Measurements from ENCODE around the gene FMR1.

Gene FMR1

DNA sequence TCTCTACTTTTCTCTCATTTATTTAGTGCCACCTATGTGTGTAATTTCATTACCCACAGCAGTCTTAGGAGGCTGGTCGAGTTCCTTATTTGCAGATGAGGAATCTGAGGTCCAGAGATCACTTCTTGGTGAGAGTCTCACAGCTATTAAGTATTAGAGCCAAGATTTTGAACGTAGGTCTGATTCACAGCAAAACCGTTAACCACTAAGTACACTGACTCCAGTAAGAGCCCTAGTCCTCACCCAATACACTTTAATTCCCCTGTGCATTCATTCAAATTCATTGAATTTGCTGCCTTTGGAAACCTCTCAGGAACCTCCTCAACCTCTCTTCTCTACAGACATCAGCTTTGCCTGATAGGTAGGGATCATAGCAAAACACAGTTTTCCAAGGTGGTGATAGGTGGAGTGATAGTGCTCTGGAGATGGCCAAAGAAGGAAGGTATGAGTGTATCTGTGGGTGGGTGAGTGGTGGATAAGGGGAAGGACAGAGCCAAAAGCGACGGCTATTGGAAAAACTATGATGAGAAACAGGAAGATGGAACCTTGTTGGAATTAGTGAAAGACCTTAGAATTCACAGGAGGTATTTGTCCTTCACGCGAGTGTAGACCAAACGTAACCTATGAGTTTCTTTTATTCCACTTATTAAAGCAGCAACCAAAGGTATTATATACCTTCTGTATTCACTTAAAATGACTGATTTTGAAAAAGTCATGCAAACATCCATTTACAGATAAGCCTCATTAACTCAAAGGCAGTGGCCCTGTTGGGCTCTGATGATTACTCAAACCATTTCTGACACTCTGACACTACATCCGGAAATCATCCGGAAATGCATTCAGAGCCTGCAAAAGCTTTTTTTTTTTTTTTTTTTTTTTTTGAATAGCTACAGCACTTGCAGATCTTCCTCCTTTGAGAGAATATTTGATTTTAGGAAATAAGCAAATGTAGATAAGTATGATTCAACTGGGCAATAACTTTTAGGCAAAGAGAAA is 6.3 kb downstream of the FMR1 start:
- TF ChIP-seq, protein P1, sequence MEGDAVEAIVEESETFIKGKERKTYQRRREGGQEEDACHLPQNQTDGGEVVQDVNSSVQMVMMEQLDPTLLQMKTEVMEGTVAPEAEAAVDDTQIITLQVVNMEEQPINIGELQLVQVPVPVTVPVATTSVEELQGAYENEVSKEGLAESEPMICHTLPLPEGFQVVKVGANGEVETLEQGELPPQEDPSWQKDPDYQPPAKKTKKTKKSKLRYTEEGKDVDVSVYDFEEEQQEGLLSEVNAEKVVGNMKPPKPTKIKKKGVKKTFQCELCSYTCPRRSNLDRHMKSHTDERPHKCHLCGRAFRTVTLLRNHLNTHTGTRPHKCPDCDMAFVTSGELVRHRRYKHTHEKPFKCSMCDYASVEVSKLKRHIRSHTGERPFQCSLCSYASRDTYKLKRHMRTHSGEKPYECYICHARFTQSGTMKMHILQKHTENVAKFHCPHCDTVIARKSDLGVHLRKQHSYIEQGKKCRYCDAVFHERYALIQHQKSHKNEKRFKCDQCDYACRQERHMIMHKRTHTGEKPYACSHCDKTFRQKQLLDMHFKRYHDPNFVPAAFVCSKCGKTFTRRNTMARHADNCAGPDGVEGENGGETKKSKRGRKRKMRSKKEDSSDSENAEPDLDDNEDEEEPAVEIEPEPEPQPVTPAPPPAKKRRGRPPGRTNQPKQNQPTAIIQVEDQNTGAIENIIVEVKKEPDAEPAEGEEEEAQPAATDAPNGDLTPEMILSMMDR (IDR thresholded peaks at IDR 0.05): no peak
- H3K27ac Mint-ChIP-seq: no peak overlapping the region
- peaks cover 6% of the 10 kb centered on the region for H3K36me3 Mint-ChIP-seq (ENCODE audit: low read depth)
- H3K9me3 Mint-ChIP-seq: peaks cover 11% of the 10 kb centered on the region
- H3K27me3 Mint-ChIP-seq (ENCODE audit: low read depth, poor library complexity): no peaks in the 10 kb centered on the region
- no peak for DNase-seq
- peaks cover 60% of the 10 kb centered on the region for H3K4me1 Mint-ChIP-seq
- no peak overlapping the region for H3K4me3 Mint-ChIP-seq

DNA sequence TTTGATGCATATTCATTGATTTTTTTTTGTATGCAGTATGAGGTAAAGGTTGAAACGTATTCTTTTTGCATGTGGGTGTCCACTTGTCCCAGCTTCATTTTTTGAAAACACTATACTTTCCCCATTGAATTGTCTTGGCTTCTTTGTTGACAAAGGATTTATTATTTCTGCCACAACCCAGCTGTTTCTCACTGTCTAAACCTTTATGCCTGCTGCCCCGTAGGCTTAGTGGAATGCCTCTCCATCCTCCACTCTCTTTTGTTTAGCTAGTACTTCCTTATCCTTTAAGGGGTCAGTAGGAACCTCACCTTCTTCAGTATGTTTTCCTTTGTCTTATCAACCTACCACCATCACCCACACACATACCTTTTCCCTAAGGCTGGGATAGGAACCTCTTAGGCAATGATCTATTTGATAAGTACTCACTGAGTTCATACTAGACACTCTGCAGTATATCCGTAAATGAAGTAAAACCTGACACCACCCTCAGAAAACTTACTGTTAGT is 8.5 kb downstream of the FMR1 start:
- no peak overlapping the region for H3K27ac Mint-ChIP-seq
- no peak for DNase-seq

DNA sequence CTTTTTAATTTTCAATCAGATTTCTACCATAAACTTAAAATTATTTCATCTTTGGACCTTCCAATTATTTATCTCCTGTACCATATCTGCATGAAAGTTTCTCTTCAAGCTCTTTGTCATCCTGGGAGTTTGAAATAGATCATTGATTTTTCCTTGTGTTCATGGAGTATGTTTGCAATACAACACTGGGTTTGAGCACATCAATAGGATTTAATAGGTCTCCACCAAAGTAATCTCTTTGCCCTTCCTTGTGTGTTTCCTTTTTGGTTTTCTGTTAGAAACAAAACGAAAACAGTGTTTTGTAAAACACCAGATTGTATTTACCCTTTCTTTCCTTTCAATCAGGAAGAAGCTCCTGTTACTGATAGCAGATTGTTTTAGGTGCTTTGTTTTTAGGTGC is 11.9 kb downstream of the FMR1 start:
- no peak overlapping the region for H3K4me3 Mint-ChIP-seq
- H3K36me3 Mint-ChIP-seq (ENCODE audit: low read depth): peaks cover 27% of the 10 kb centered on the region
- H3K4me1 Mint-ChIP-seq: peaks cover 20% of the 10 kb centered on the region
- no peak for DNase-seq
- H3K9me3 Mint-ChIP-seq: peaks cover 10% of the 10 kb centered on the region
- H3K27ac Mint-ChIP-seq: no peak overlapping the region
- TF ChIP-seq, protein P1 (IDR thresholded peaks at IDR 0.05): no peak
- no peaks in the 10 kb centered on the region for H3K27me3 Mint-ChIP-seq (ENCODE audit: low read depth, poor library complexity)

More for the DNA sequence above, 8.5 kb downstream of the FMR1 start:
- TF ChIP-seq, protein P1 (IDR thresholded peaks at IDR 0.05): no peak
- H3K4me3 Mint-ChIP-seq: no peak overlapping the region
- H3K36me3 Mint-ChIP-seq (ENCODE audit: low read depth): peaks cover 11% of the 10 kb centered on the region
- H3K9me3 Mint-ChIP-seq: peaks cover 11% of the 10 kb centered on the region
- H3K27me3 Mint-ChIP-seq (ENCODE audit: low read depth, poor library complexity): no peaks in the 10 kb centered on the region
- H3K4me1 Mint-ChIP-seq: peaks cover 50% of the 10 kb centered on the region

DNA sequence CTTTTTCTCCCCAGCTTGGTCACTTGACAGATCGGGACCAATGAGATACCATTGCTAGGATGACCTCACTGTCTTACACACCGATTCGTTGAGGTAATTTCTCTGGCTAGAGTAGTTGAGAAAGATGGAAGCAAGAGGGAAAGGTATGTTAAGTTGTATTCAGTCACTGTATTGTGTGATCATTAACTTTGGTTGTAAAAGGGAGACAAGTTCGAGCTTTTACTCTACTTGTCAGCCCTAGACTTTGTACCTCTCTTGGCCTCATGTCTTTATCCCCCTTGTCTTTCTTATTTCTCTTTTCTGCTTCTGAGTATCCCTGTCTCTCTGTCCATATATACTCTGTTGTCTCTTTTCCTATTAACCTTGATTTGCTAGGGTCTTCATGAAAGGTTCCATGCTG is 15.5 kb downstream of the FMR1 start:
- H3K36me3 Mint-ChIP-seq (ENCODE audit: low read depth): peaks cover 42% of the 10 kb centered on the region
- H3K9me3 Mint-ChIP-seq: peaks cover 14% of the 10 kb centered on the region
- no peak for DNase-seq
- H3K27me3 Mint-ChIP-seq (ENCODE audit: low read depth, poor library complexity): no peaks in the 10 kb centered on the region
- H3K27ac Mint-ChIP-seq: no peak overlapping the region
- peaks cover 5% of the 10 kb centered on the region for H3K4me1 Mint-ChIP-seq
- TF ChIP-seq, protein P1 (IDR thresholded peaks at IDR 0.05): no peak
- H3K4me3 Mint-ChIP-seq: no peak overlapping the region

DNA sequence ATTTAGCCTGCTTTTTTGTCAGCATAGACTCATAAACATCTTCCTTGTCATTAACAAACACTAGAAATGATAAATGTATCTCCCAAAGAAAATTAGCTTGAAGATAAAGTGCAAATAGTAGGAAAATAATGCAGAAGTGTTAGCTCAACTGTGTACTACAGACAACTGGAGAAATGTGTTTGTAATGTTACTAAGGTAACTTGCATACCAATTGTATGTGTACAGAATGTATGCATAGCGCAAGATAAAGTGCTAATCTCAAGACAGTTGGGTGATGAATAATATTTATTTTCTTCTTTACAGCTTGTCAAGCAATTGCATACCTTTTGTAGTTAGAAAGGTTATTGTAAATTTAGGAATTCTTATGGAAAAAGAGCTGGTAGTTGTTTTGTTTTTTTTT is 22.1 kb downstream of the FMR1 start:
- DNase-seq: no peak
- no peaks in the 10 kb centered on the region for H3K4me1 Mint-ChIP-seq
- H3K36me3 Mint-ChIP-seq (ENCODE audit: low read depth): peaks cover 40% of the 10 kb centered on the region
- TF ChIP-seq, protein P1 (IDR thresholded peaks at IDR 0.05): no peak
- peaks cover 21% of the 10 kb centered on the region for H3K9me3 Mint-ChIP-seq
- H3K27me3 Mint-ChIP-seq (ENCODE audit: low read depth, poor library complexity): no peaks in the 10 kb centered on the region
- no peak overlapping the region for H3K27ac Mint-ChIP-seq
- no peak overlapping the region for H3K4me3 Mint-ChIP-seq

Data from nephron progenitor cell (in vitro differentiated cells).